SK-N-SH (cell line): ENCODE data around the gene SMIM10. TPM values are rescaled to one million over a fixed set of nuclear protein-coding genes. Genes with fewer than 3 reads are reported as not detected.

ENCODE experiments used
- CTCF ChIA-PET: fragments of 300-600, 350-600 bp; formaldehyde crosslinking; extraction: SDS; loops from one replicate; lab custom pipeline; 2021; lab: Yijun Ruan, JAX
- POLR2A ChIA-PET: fragments of 350-600 bp; sonication (Branson Sonifier 250); formaldehyde crosslinking; extraction: SDS; loops from one replicate; lab custom pipeline; 2020; ENCODE audit warnings: antibody characterized with exemption, inconsistent platforms; lab: Yijun Ruan, JAX
- DNase-seq: peaks from one replicate; pipeline ENCODE4 v3.0.0; 2012
- H2AFZ ChIP-seq: fragments of 200-600 bp; sonication (generic); 2 replicates; pipeline ENCODE4 v1.8.1; 2016; ENCODE audit warnings: antibody characterized with exemption, mild to moderate bottlenecking, low read depth
- H3F3A ChIP-seq: fragments of 200-600 bp; sonication (generic); replicated peaks from 2 replicates; pipeline ENCODE3; 2016; ENCODE audit warnings: antibody characterized with exemption, mild to moderate bottlenecking; ENCODE audit not compliant: insufficient read depth
- H3K27ac ChIP-seq, 2 experiments: fragments of 200-500 bp in 1 of 2; fragments of 200-600 bp in 1 of 2; sonication (Bioruptor generic) in 1 of 2; sonication (generic), shearing (Covaris generic) in 1 of 2; 2 replicates each; pipeline versions ENCODE4 v1.5.1 to v1.6.1; 2014 to 2016; ENCODE audit warnings: low read depth in 2 of 2, inconsistent platforms in 1 of 2, low read length in 1 of 2, mild to moderate bottlenecking in 1 of 2, mixed read lengths in 1 of 2
- H3K27me3 ChIP-seq: fragments of 200-600 bp; sonication (generic), shearing (Covaris generic); 2 replicates; pipeline ENCODE4 v1.6.1; 2016; ENCODE audit warnings: mixed run types; ENCODE audit not compliant: insufficient read depth
- H3K36me3 ChIP-seq, 2 experiments: fragments of 200-500 bp in 1 of 2; fragments of 200-600 bp in 1 of 2; sonication (Bioruptor generic) in 1 of 2; sonication (generic) in 1 of 2; replicated peaks in 1 of 2; 2 replicates each; pipeline versions ENCODE3 to v1.5.1; 2014 to 2016; ENCODE audit warnings: low read length in 1 of 2, mild to moderate bottlenecking in 1 of 2; ENCODE audit not compliant: insufficient read depth in 2 of 2, control insufficient read depth in 1 of 2
- H3K4me1 ChIP-seq, 2 experiments: fragments of 200-500 bp in 1 of 2; fragments of 200-600 bp in 1 of 2; sonication (Bioruptor generic) in 1 of 2; sonication (generic), shearing (Covaris generic) in 1 of 2; 2 replicates each; pipeline versions ENCODE4 v1.5.1 to v1.6.1; 2014 to 2016; ENCODE audit warnings: low read depth in 1 of 2, low read length in 1 of 2, mixed run types in 1 of 2; ENCODE audit not compliant: insufficient read depth in 2 of 2, control insufficient read depth in 1 of 2
- H3K4me2 ChIP-seq: fragments of 200-600 bp; sonication (generic), shearing (Covaris generic); 2 replicates; pipeline ENCODE4 v1.6.1; 2017; ENCODE audit warnings: mixed run types
- H3K4me3 ChIP-seq, 2 experiments: fragments of 200-500 bp in 1 of 2; fragments of 200-600 bp in 1 of 2; sonication (Bioruptor generic) in 1 of 2; sonication (generic), shearing (Covaris generic) in 1 of 2; 2 replicates each; pipeline versions ENCODE4 v1.5.1 to v1.8.1; 2014 to 2016; ENCODE audit warnings: low read depth in 2 of 2, inconsistent platforms in 1 of 2, low read length in 1 of 2, mild to moderate bottlenecking in 1 of 2, mixed read lengths in 1 of 2, moderate library complexity in 1 of 2
- H3K79me2 ChIP-seq: fragments of 200-600 bp; sonication (generic); 2 replicates; pipeline ENCODE4 v1.8.1; 2017; ENCODE audit warnings: mild to moderate bottlenecking; ENCODE audit not compliant: insufficient read depth
- H3K9ac ChIP-seq: fragments of 200-600 bp; sonication (generic); 2 replicates; pipeline ENCODE4 v1.6.1; 2017; ENCODE audit warnings: mixed run types
- H3K9me2 ChIP-seq: fragments of 200-600 bp; sonication (generic); 2 replicates; pipeline ENCODE4 v1.6.1; 2017; ENCODE audit warnings: mixed run types
- H3K9me3 ChIP-seq: fragments of 200-600 bp; sonication (generic); 2 replicates; pipeline ENCODE4 v1.6.1; 2017; ENCODE audit warnings: mixed run types, mild to moderate bottlenecking, moderate library complexity
- H4K20me1 ChIP-seq: fragments of 200-600 bp; sonication (generic); 2 replicates; pipeline ENCODE4 v1.6.1; 2017; ENCODE audit warnings: mild to moderate bottlenecking, mixed run types; ENCODE audit not compliant: insufficient read depth
- CHD2 ChIP-seq: fragments of 150-350 bp; IDR thresholded peaks from 2 replicates; pipeline ENCODE4 v1.6.1; 2018; ENCODE audit warnings: low read length; ENCODE audit not compliant: partially characterized antibody
- CTCF ChIP-seq: fragments of 200-600 bp; sonication (generic); IDR thresholded peaks from 2 replicates; pipeline ENCODE4 v1.6.1; 2017; ENCODE audit warnings: antibody characterized with exemption, mild to moderate bottlenecking, moderate library complexity
- EP300 ChIP-seq, 2 experiments: IDR thresholded peaks; 2 replicates each; pipeline versions ENCODE4 v1.4.0 to v1.6.1; 2012; ENCODE audit warnings: borderline replicate concordance in 1 of 2, low read depth in 1 of 2, low read length in 1 of 2
- EZH2phosphoT487 ChIP-seq: fragments of 200-600 bp; sonication (generic); IDR thresholded peaks from 2 replicates; pipeline ENCODE4 v1.6.1; 2017; ENCODE audit warnings: low read depth, mixed run types, mild to moderate bottlenecking, antibody characterized with exemption, moderate library complexity, borderline replicate concordance
- FOSL2 ChIP-seq: IDR thresholded peaks from 2 replicates; pipeline ENCODE4 v1.4.0; 2012; ENCODE audit warnings: low read depth, mild to moderate bottlenecking, moderate library complexity, borderline replicate concordance
- FOXJ3 ChIP-seq: sonication (generic); formaldehyde crosslinking; IDR thresholded peaks from 2 replicates; pipeline ENCODE4 v1.5.1; 2020; ENCODE audit warnings: mild to moderate bottlenecking, missing genetic modification reagents
- FOXM1 ChIP-seq: IDR thresholded peaks from 2 replicates; pipeline ENCODE4 v1.4.0; 2012; ENCODE audit warnings: low read depth, mild to moderate bottlenecking
- GABPA ChIP-seq: IDR thresholded peaks from 2 replicates; pipeline ENCODE4 v1.4.0; 2012; ENCODE audit warnings: low read depth, mild to moderate bottlenecking
- JUND ChIP-seq: IDR thresholded peaks from 2 replicates; pipeline ENCODE4 v1.4.0; 2012
- MAX ChIP-seq: IDR thresholded peaks from 2 replicates; pipeline ENCODE4 v1.4.0; 2012; ENCODE audit warnings: low read depth
- MEF2A ChIP-seq: IDR thresholded peaks from 2 replicates; pipeline ENCODE4 v1.4.0; 2012; ENCODE audit warnings: low read depth, borderline replicate concordance
- MXI1 ChIP-seq: IDR thresholded peaks from 2 replicates; pipeline ENCODE4 v1.6.1; 2012; ENCODE audit warnings: mild to moderate bottlenecking, low read depth, low read length, improper control_type of control experiment
- NRF1 ChIP-seq: IDR thresholded peaks from 2 replicates; pipeline ENCODE4 v1.6.1; 2012; ENCODE audit warnings: low read depth, mild to moderate bottlenecking, low read length
- RAD21 ChIP-seq: IDR thresholded peaks from 2 replicates; pipeline ENCODE4 v1.6.1; 2012; ENCODE audit warnings: mild to moderate bottlenecking, low read length
- RCOR1 ChIP-seq: fragments of 150-350 bp; IDR thresholded peaks from 2 replicates; pipeline ENCODE4 v1.6.1; 2017; ENCODE audit warnings: antibody characterized with exemption, low read length
- RFX5 ChIP-seq: IDR thresholded peaks from 2 replicates; pipeline ENCODE4 v1.6.1; 2012; ENCODE audit warnings: mild to moderate bottlenecking, improper control_type of control experiment, low read length
- RXRA ChIP-seq: IDR thresholded peaks from 2 replicates; pipeline ENCODE4 v1.4.0; 2012; ENCODE audit warnings: low read depth, mild to moderate bottlenecking, borderline replicate concordance
- SIN3A ChIP-seq: IDR thresholded peaks from 2 replicates; pipeline ENCODE4 v1.6.1; 2012; ENCODE audit warnings: low read depth, mild to moderate bottlenecking, low read length, moderate library complexity, borderline replicate concordance
- SMC3 ChIP-seq: IDR thresholded peaks from 2 replicates; pipeline ENCODE4 v1.6.1; 2012; ENCODE audit warnings: low read depth, low read length, improper control_type of control experiment
- TAF1 ChIP-seq: IDR thresholded peaks from 2 replicates; pipeline ENCODE4 v1.6.1; 2012; ENCODE audit warnings: low read depth, mild to moderate bottlenecking, low read length, moderate library complexity, borderline replicate concordance
- USF1 ChIP-seq: IDR thresholded peaks from 2 replicates; pipeline ENCODE4 v1.4.0; 2012; ENCODE audit warnings: low read depth, borderline replicate concordance
- ZBTB33 ChIP-seq: IDR thresholded peaks from 2 replicates; pipeline ENCODE4 v1.4.0; 2012; ENCODE audit warnings: low read depth, borderline replicate concordance
- WGBS: methylation state at CpG from one replicate; pipeline ENCODE4 v1.1.6; 2017; ENCODE audit warnings: low lambda C conversion rate; 5-methylcytosine and 5-hydroxymethylcytosine counted together
- polyA plus RNA-seq, 3 experiments: library from polyadenylated mRNA; depleted of rRNA; stranded (reverse); fragments of >200 nt; gene quantifications; 2 replicates each; pipeline ENCODE4 v1.2.3, GENCODE V29; 2012

Gene SMIM10
- polyA plus RNA-seq, 1 of the 3 experiments (the other 2 are of a cell fraction): 3.2 TPM

- Histone ChIP-seq H3K9me3 (no peaks in the 10 kb centered on the region), H3K4me3 (no peak overlapping the region), H4K20me1 (no peaks in the 10 kb centered on the region), H3K9me2 (no peaks in the 10 kb centered on the region), H3K4me2 (no peak overlapping the region), H3K36me3 (no peaks in the 10 kb centered on the region), H2AFZ (no peak overlapping the region), H3K27me3 (peaks cover 10% of the 10 kb centered on the region; the same call in 1 of the 2 replicates), H3K27ac (no peak overlapping the region), H3F3A (no peaks in the 10 kb centered on the region), H3K79me2 (no peaks in the 10 kb centered on the region), H3K4me1 (no peaks in the 10 kb centered on the region; a peak in 1 of 4 replicates), H3K9ac (no peak overlapping the region)
- CTCF ChIA-PET: interaction anchor here (0.9 to 1.0 kb wide), 2 partner anchors 41 to 46 kb away, joined by 3 to 4 read pairs; partner anchors contain the start of gene RTL8A
- 56% methylated on average over 4 of the region's 4 CpGs for WGBS
- no peak for DNase-seq
- TF ChIP-seq RFX5 (no peak), FOXJ3 (CRISPR knock-in tag) (no peak), MXI1 (no peak), FOXM1 (no peak), RXRA (no peak), CHD2 (no peak), EP300 (IDR thresholded peaks at IDR 0.05; ENCODE audit: borderline replicate concordance in 1 of 2, low read depth in 1 of 2, low read length in 1 of 2) (no peak), SMC3 (no peak), NRF1 (no peak), RAD21 (no peak), EZH2phosphoT487 (no peak), MAX (no peak), GABPA (no peak)
- POLR2A ChIA-PET: no interaction called here
These were observed 15.4 kb downstream of the SMIM10 start for GRCh38 chrX:135006187-135006586.

- Histone ChIP-seq H4K20me1 (no peaks in the 10 kb centered on the region), H3K9me2 (no peaks in the 10 kb centered on the region), H3K4me3 (no peak overlapping the region), H3F3A (no peaks in the 10 kb centered on the region), H3K4me2 (no peak overlapping the region), H3K79me2 (no peaks in the 10 kb centered on the region), H2AFZ (no peak overlapping the region), H3K36me3 (no peaks in the 10 kb centered on the region), H3K4me1 (no peaks in the 10 kb centered on the region; a peak in 1 of 4 replicates), H3K27ac (no peak overlapping the region), H3K27me3 (peaks cover 20% of the 10 kb centered on the region; the same call in 1 of the 2 replicates), H3K9ac (no peak overlapping the region), H3K9me3 (no peaks in the 10 kb centered on the region)
- POLR2A ChIA-PET: no interaction called here
- CTCF ChIA-PET: interaction anchor here (0.6 kb wide), 1 partner anchor 632 kb away, joined by 3 read pairs; no protein-coding TSS in a partner anchor
- 21% methylated on average over 1 of the region's 1 CpG for WGBS
- DNase-seq: no peak
- no peak for TF ChIP-seq FOSL2
- TF ChIP-seq FOXM1: no peak
- no peak for TF ChIP-seq FOXJ3 (CRISPR knock-in tag)
- TF ChIP-seq USF1: no peak
- TF ChIP-seq MAX: no peak
- no peak for TF ChIP-seq MEF2A
- no peak for TF ChIP-seq RCOR1
- TF ChIP-seq TAF1: no peak
- TF ChIP-seq SIN3A: no peak
- TF ChIP-seq CTCF: no peak
- TF ChIP-seq ZBTB33: no peak
- TF ChIP-seq RFX5: no peak
- TF ChIP-seq RXRA: no peak
- TF ChIP-seq JUND: no peak
- no peak for TF ChIP-seq SMC3
These were observed 18.3 kb downstream of the SMIM10 start for GRCh38 chrX:135009057-135009610.
